ENCODE data around the gene ERVK3-1. TPM values are rescaled to one million over a fixed set of nuclear protein-coding genes. Genes with fewer than 3 reads are reported as not detected.
A peak's percentile ranks its signal among the peaks of the same experiment; 100 is the strongest.

Gene ERVK3-1
- total and polyA plus RNA-seq, 2 of the 13 experiments (the other 11 are each of a cell fraction or from before 2014, with no cell fraction given): 28.5 to 38.7 TPM

GRCh38 chr19:58361900-58362271 lies 56.7 kb downstream of the ERVK3-1 start:
- in situ Hi-C loops (cut with HindIII; ENCODE audit: extremely low pct_ligation_motif_present, low pct_unique_long_range_greater_than_20kb) (no loop called here), intact Hi-C loops (cut with micrococcal nuclease; ENCODE audit: unreplicated experiment) (loop anchor here (2.0 kb wide), 1 partner anchor 19 kb away; the partner anchor contains the start of gene ZNF837)
- Histone ChIP-seq H3K4me2 (ENCODE audit: low read depth, low read length) (peak overlapping the region; percentile 83), H3K27me3 (ENCODE audit: control insufficient read depth in 1 of 2, insufficient read depth in 2 of 2, low read length in 2 of 2) (no peaks in the 10 kb centered on the region), H4K20me1 (ENCODE audit: insufficient read depth, low read length) (no peaks in the 10 kb centered on the region), H3K27ac (ENCODE audit: extremely low read length, insufficient read depth, low read length) (peak overlapping the region; percentile 97), H2AFZ (ENCODE audit: low read length) (no peak overlapping the region), H3K79me2 (ENCODE audit: insufficient read depth, low read length) (no peaks in the 10 kb centered on the region), H3K4me1 (ENCODE audit: insufficient read depth, low read length) (peaks cover 11% of the 10 kb centered on the region), H3K4me3 (replicated peaks in 1 of 3; ENCODE audit: insufficient read depth in 1 of 3, low read depth in 2 of 3, low read length in 3 of 3) (peak overlapping the region; percentile 76 to 92 (median 80)), H3K36me3 (replicated peaks in 1 of 2; ENCODE audit: control insufficient read depth in 1 of 2, insufficient read depth in 2 of 2, low read length in 2 of 2) (no peaks in the 10 kb centered on the region), H3K9ac (ENCODE audit: insufficient read depth, low read depth, low read length) (peak overlapping the region; percentile 98), H3K9me3 (ENCODE audit: low read length) (no peaks in the 10 kb centered on the region)
- POLR2A ChIA-PET: interaction anchor here (0.8 to 2.4 kb wide), 31 partner anchors 8 to 214 kb away, joined by 3 to 33 read pairs (median 7); partner anchors contain the start of genes CHMP2A, ERVK3-1, RPS5 and SLC27A5
- DNase-seq (ENCODE audit: low spot score) (peak; percentile 49), FAIRE-seq (no peak), ATAC-seq (peak; percentile 38)
- TSS peak; percentile 82 for BruUV-seq (replicated peaks)
- 5% methylated on average over 24 of the region's 28 CpGs for WGBS (ENCODE audit: low lambda C conversion rate)
- CTCF ChIA-PET (ENCODE audit: low intra/inter-chr PET ratio, low total read pairs): no interaction called here
- peak; percentile 31 for TF ChIP-seq U2AF1 (optimal IDR thresholded peaks at IDR 0.05; ENCODE audit: low read depth, low read length)
- peak; percentile 60; the same call in 1 of the 2 replicates for TF ChIP-seq HNRNPL (IDR thresholded peaks at IDR 0.05; ENCODE audit: low read depth, low read length)
- TF ChIP-seq ZNF501 (CRISPR knock-in tag; IDR thresholded peaks at IDR 0.05): peak; percentile 44; the same call in 1 of the 2 replicates
- TF ChIP-seq ESRRA (CRISPR knock-in tag; IDR thresholded peaks at IDR 0.05; ENCODE audit: low read depth): no peak
- 0 out of 2 replicates have a peak, but pooled peaks have one; percentile 10 for TF ChIP-seq ZMYM4 (CRISPR knock-in tag; IDR thresholded peaks at IDR 0.05)
- peak; percentile 68; the same call in 1 of the 2 replicates for TF ChIP-seq HIVEP1 (CRISPR knock-in tag; IDR thresholded peaks at IDR 0.05)
- TF ChIP-seq, protein P1, sequence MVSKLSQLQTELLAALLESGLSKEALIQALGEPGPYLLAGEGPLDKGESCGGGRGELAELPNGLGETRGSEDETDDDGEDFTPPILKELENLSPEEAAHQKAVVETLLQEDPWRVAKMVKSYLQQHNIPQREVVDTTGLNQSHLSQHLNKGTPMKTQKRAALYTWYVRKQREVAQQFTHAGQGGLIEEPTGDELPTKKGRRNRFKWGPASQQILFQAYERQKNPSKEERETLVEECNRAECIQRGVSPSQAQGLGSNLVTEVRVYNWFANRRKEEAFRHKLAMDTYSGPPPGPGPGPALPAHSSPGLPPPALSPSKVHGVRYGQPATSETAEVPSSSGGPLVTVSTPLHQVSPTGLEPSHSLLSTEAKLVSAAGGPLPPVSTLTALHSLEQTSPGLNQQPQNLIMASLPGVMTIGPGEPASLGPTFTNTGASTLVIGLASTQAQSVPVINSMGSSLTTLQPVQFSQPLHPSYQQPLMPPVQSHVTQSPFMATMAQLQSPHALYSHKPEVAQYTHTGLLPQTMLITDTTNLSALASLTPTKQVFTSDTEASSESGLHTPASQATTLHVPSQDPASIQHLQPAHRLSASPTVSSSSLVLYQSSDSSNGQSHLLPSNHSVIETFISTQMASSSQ (IDR thresholded peaks at IDR 0.05; ENCODE audit: low read depth): no peak
- TF ChIP-seq, protein P1 (CRISPR knock-in tag; IDR thresholded peaks at IDR 0.05; ENCODE audit: borderline replicate concordance): 0 out of 2 replicates have a peak, but pooled peaks have one; percentile 25
- TF ChIP-seq CENPT (CRISPR knock-in tag; IDR thresholded peaks at IDR 0.05; ENCODE audit: low read depth): no peak
- TF ChIP-seq ZNF691 (CRISPR knock-in tag; IDR thresholded peaks at IDR 0.05; ENCODE audit: borderline replicate concordance, low read depth): 0 out of 2 replicates have a peak, but pooled peaks have one; percentile 25
- peak; percentile 21; the same call in 1 of the 2 replicates for TF ChIP-seq HBP1 (CRISPR knock-in tag; IDR thresholded peaks at IDR 0.05; ENCODE audit: low read depth)
- peak; percentile 3; the same call in 1 of the 2 replicates for TF ChIP-seq ZIK1 (CRISPR knock-in tag; IDR thresholded peaks at IDR 0.05; ENCODE audit: borderline replicate concordance, low read depth)
- peak; percentile 77; the same call in 1 of the 2 replicates for TF ChIP-seq ZNF709 (CRISPR knock-in tag; IDR thresholded peaks at IDR 0.05)
- TF ChIP-seq WIZ (CRISPR knock-in tag; IDR thresholded peaks at IDR 0.05): 0 out of 2 replicates have a peak, but pooled peaks have one; percentile 62
- TF ChIP-seq, protein P2, sequence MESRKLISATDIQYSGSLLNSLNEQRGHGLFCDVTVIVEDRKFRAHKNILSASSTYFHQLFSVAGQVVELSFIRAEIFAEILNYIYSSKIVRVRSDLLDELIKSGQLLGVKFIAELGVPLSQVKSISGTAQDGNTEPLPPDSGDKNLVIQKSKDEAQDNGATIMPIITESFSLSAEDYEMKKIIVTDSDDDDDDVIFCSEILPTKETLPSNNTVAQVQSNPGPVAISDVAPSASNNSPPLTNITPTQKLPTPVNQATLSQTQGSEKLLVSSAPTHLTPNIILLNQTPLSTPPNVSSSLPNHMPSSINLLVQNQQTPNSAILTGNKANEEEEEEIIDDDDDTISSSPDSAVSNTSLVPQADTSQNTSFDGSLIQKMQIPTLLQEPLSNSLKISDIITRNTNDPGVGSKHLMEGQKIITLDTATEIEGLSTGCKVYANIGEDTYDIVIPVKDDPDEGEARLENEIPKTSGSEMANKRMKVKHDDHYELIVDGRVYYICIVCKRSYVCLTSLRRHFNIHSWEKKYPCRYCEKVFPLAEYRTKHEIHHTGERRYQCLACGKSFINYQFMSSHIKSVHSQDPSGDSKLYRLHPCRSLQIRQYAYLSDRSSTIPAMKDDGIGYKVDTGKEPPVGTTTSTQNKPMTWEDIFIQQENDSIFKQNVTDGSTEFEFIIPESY (CRISPR knock-in tag; IDR thresholded peaks at IDR 0.05): peak; percentile 60
- no peak for TF ChIP-seq ZNF382 (CRISPR knock-in tag; IDR thresholded peaks at IDR 0.05; ENCODE audit: borderline replicate concordance)
